Activated naive CD8-positive, alpha-beta T cell treated with anti-CD3 and anti-CD28 coated beads, Interleukin-2, amount 50 U/mL, for 24 hours (primary cell): Measurements from ENCODE around the gene KPNA3.
"Not testable (repeated sequence)": the region's sequence is repeated elsewhere in the genome, so short reads cannot be mapped to it uniquely, and the experiment has no call there.

Experiments used
- ATAC-seq: fragments of 150-1000 bp; cut with Tn5 transposase; one replicate; pipeline ENCODE4 v1.10.0; 2021
- DNase-seq: peaks from one replicate; pipeline ENCODE4 v3.0.0; 2021
- H3K27ac Mint-ChIP-seq: one replicate; pipeline ENCODE4 v1.8.0; 2021; ENCODE audit warnings: mild to moderate bottlenecking, mixed read lengths
- H3K27me3 Mint-ChIP-seq: one replicate; pipeline ENCODE4 v1.8.0; 2021; ENCODE audit warnings: mixed read lengths
- H3K36me3 Mint-ChIP-seq: one replicate; pipeline ENCODE4 v1.8.0; 2021; ENCODE audit warnings: low read depth, mixed read lengths
- H3K4me1 Mint-ChIP-seq: one replicate; pipeline ENCODE4 v1.8.0; 2021; ENCODE audit warnings: mixed read lengths
- H3K4me3 Mint-ChIP-seq: one replicate; pipeline ENCODE4 v1.8.0; 2021; ENCODE audit warnings: mild to moderate bottlenecking, moderate library complexity, mixed read lengths
- H3K9me3 Mint-ChIP-seq: one replicate; pipeline ENCODE4 v1.8.0; 2021; ENCODE audit warnings: mixed read lengths

The KPNA3 gene

DNA sequence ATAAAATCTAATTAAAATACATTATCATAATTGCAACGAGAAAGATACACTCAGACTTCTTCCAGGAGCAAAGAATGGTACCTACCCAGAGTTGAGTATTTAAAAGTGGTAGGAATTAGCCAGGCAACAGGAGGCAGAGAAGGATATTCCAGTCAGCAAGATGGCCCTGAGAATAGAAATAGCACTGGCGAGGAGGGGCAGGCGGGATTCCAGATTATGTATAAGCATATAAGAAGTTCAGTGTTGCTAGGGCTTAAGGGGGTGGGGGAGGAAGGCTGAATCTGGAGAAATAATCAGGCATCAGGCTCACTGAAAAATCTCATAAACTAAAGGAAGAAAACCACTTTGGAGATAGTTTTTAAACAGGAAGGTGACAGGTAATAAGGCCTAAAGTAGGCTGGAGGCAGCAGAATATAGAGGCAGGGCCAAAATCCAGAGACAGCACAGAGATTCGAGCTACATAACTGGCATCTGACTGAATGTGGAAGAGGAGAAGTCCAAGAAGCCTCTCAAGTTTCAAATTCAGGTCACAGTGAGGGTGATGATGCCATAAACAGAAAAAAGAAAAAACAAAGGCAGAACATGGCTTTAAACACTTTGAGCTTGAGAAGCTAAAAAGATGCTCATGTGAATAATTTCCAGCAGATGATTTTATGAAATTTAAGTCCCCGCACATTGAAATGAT lies 7.5 kb downstream of the KPNA3 start:
- no peak for ATAC-seq
- H3K36me3 Mint-ChIP-seq = peaks cover 18% of the 10 kb centered on the region
- H3K9me3 Mint-ChIP-seq = no peaks in the 10 kb centered on the region
- no peaks in the 10 kb centered on the region for H3K27me3 Mint-ChIP-seq
- H3K27ac Mint-ChIP-seq = no peak overlapping the region
- H3K4me1 Mint-ChIP-seq = peaks cover 41% of the 10 kb centered on the region
- DNase-seq = no peak
- no peak overlapping the region for H3K4me3 Mint-ChIP-seq

DNA sequence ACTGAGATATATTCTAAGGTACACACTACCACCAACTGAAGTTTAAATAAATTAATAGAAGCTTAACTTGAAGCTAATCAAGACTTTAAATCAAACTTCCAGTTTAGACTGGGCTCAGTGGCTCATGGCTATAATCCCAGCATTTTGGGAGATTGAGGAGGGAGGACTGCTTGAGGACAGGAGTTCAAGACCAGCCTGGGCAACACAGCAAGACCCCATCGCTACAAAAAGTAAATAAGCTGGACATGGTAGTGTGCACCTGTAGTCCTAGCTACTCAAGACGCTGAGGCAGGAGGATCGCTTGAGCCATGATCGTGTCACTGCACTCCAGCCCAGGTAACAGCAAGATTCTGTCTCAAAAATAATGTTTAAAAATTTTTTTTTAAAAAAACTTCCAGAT lies 8.6 kb downstream of the KPNA3 start:
- H3K4me3 Mint-ChIP-seq = no peak overlapping the region
- H3K27me3 Mint-ChIP-seq = no peaks in the 10 kb centered on the region
- peaks cover 38% of the 10 kb centered on the region for H3K4me1 Mint-ChIP-seq

DNA sequence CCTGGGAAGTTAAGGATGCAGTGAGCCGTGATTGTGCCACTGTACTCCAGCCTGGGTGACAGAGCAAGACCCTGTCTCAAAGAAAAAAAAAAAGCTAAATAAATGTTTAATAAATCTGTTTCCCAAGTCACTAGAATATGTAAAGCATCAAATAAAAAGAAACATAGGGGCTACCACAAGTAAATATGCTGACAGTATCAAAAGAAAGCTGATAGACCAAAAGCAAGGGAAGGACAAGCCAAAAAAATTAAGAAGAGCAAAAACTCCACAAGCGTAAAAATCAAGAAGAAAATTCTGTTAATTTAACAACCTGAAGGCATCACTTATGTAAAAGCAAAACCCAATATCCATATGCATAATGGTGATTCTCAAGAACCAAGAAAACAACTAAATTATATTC lies 9.7 kb downstream of the KPNA3 start:
- peaks cover 8% of the 10 kb centered on the region for H3K36me3 Mint-ChIP-seq
- H3K4me1 Mint-ChIP-seq = peaks cover 45% of the 10 kb centered on the region
- no peaks in the 10 kb centered on the region for H3K27me3 Mint-ChIP-seq
- no peak overlapping the region for H3K4me3 Mint-ChIP-seq
- H3K27ac Mint-ChIP-seq = no peak overlapping the region
- no peaks in the 10 kb centered on the region for H3K9me3 Mint-ChIP-seq
- no peak for ATAC-seq
- no peak for DNase-seq

More for the DNA sequence above, 8.6 kb downstream of the KPNA3 start:
- ATAC-seq = no peak
- Mint-ChIP-seq H3K27ac (no peak overlapping the region), H3K36me3 (peaks cover 9% of the 10 kb centered on the region), H3K9me3 (no peaks in the 10 kb centered on the region)
- DNase-seq = no peak

DNA sequence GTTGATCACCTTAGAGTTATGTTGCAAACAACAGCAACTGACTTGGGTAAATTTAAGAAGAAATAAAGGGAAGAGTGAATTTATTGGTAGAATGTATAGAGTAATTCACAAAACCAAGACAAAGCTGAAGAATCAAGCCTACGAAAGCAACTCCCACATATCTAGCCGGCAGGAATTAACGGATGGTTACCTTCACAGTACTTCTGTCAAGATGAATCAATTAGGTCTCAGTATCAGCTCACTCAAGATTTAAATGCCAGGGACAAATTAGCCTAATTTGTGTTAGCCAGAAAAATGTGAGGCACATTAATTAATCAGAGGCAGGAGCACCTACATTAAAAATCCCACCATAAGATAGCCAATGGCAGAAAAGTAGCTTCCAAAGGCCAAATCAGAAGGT lies 10.7 kb downstream of the KPNA3 start:
- Mint-ChIP-seq H3K36me3 (peaks cover 7% of the 10 kb centered on the region), H3K9me3 (no peaks in the 10 kb centered on the region), H3K4me1 (peaks cover 48% of the 10 kb centered on the region), H3K27me3 (no peaks in the 10 kb centered on the region), H3K27ac (no peak overlapping the region), H3K4me3 (no peak overlapping the region)
- ATAC-seq = no peak
- no peak for DNase-seq

DNA sequence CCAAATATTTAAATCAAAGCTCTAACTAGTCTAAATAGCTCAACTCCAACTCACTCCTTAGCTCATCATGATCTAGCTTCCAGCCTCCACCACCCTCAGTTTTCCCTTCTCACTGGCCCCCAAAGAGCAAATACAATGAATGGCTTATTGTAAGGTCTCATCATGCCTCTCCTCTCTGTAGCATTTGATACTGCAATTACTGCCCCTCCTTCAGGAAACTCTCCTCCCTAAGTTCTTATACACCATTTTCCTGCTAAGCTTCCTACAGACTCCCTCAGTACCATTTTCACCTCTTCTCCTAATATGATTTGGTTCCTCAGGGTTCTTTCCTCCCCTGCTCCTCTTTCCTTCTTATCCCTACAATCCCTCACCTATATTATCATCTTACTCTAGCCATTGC lies 12.8 kb downstream of the KPNA3 start:
- Mint-ChIP-seq H3K36me3 (peaks cover 4% of the 10 kb centered on the region), H3K27me3 (no peaks in the 10 kb centered on the region), H3K4me3 (no peak overlapping the region), H3K9me3 (no peaks in the 10 kb centered on the region), H3K27ac (no peak overlapping the region), H3K4me1 (peaks cover 47% of the 10 kb centered on the region)
- DNase-seq = no peak
- no peak for ATAC-seq

DNA sequence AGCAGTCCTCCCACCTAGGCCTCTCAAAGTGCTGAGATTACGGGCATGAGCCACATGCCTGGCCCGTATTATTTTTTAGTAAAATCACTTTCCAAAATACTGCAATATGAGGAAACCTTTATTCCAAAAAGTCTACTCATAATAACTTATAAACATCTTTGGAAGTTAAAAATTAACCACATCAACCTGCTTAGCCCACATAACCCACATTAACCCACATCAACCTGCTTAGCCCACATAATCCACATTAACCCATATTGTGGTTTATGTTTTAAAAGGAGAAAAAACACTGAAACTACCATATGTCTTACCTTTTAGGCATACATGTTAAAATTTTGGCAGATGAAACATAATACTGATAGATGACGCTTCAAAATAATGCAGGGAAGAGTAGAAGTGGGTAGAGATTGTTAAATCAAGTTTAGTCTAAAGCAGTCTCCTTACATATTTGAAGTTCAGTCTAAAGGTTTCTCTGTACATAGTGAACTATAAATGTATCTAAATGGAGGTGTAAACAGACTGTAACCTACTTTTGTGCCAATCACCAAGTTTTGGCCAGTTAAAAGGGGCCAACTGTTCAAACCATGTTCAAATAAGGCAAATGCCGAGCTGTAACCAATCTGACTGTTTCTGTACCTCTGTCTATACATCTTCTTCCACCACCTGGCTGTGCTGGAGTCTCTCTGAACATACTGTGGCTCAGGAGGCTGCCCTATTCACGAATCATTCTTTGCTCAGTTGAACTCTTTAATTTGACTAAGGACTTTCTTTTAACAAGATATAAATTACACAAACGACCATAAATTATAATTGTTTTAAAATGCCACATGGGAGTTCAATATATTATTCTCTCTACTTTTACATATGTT lies 14.5 kb downstream of the KPNA3 start:
- H3K9me3 Mint-ChIP-seq = no peaks in the 10 kb centered on the region
- peak overlapping the region; percentile 18 for H3K4me3 Mint-ChIP-seq
- peak overlapping the region; percentile 83 for H3K27ac Mint-ChIP-seq
- peaks cover 42% of the 10 kb centered on the region for H3K4me1 Mint-ChIP-seq
- no peak for DNase-seq
- H3K27me3 Mint-ChIP-seq = no peaks in the 10 kb centered on the region
- peaks cover 4% of the 10 kb centered on the region for H3K36me3 Mint-ChIP-seq
- no peak for ATAC-seq

DNA sequence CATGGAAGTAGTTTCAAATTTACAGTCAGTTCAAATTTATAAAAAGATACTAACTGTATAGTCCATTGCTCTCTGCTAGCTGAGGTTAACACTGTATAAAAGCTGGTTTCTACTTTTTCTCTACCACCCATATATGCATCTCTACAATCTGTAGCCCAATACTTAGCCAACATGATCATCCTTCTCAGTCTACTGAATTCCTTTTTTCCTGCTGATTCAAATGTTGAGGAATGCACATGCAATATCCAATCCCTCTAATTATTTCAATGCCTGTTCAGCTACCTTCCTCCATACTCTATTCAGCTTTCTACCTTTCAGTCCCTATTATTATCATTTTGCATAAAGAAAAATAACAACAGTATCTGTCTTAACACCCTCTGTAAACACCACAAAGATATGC lies 15.6 kb downstream of the KPNA3 start:
- Mint-ChIP-seq H3K9me3 (no peaks in the 10 kb centered on the region), H3K4me1 (peaks cover 36% of the 10 kb centered on the region), H3K27me3 (no peaks in the 10 kb centered on the region), H3K4me3 (no peak overlapping the region), H3K27ac (no peak overlapping the region), H3K36me3 (peaks cover 8% of the 10 kb centered on the region)
- DNase-seq = no peak
- ATAC-seq = no peak

DNA sequence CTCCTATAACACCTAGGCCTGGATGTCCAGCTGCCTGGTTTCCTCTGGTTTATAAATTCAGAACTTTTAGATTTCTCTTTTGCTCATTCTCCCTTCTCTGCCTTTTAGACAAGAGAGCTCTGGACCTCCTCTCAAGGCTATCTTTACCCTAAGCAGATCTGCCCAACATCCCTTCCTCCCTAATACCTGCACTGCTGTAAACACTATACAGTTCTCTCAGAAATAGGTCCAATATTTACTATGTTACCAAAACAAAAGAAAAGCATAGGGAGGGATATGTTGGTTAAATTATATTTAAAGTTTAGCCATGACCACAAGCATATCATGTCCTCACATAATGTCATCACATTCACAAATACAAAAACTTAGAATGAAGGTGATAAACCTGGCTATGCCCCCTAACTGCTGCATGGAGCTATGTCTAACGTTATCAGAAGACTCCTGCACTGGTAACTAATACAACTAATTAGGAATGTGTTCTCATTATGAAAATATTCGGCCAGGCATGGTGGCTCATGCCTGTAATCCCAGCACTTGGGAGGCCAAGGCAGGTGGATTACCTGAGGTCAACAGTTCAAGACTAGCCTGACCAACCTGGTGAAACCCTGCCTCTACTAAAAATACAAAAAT lies 18.0 kb downstream of the KPNA3 start:
- ATAC-seq (no peak), DNase-seq (no peak)
- no peaks in the 10 kb centered on the region for H3K27me3 Mint-ChIP-seq
- no peak overlapping the region for H3K27ac Mint-ChIP-seq
- no peaks in the 10 kb centered on the region for H3K9me3 Mint-ChIP-seq
- no peak overlapping the region for H3K4me3 Mint-ChIP-seq
- H3K4me1 Mint-ChIP-seq = peaks cover 49% of the 10 kb centered on the region
- H3K36me3 Mint-ChIP-seq = peaks cover 9% of the 10 kb centered on the region

DNA sequence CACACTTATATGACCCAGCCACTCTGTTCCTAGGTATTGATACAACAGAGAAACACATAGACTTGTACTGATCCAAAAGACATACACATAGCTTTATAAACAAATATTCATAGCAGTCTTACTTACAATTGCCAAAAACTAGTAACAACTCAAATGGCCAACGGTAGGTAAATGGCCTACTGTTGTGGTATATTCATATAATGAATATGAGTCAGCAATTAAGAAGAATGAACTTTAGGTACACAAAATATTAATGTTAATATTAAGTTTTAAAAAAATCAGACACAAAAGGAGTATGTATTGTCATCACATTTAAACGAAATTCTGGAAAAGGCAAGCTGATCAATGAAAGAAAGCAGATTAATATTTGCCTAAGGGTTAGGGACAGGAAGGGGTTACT lies 19.7 kb downstream of the KPNA3 start:
- peaks cover 8% of the 10 kb centered on the region for H3K36me3 Mint-ChIP-seq

DNA sequence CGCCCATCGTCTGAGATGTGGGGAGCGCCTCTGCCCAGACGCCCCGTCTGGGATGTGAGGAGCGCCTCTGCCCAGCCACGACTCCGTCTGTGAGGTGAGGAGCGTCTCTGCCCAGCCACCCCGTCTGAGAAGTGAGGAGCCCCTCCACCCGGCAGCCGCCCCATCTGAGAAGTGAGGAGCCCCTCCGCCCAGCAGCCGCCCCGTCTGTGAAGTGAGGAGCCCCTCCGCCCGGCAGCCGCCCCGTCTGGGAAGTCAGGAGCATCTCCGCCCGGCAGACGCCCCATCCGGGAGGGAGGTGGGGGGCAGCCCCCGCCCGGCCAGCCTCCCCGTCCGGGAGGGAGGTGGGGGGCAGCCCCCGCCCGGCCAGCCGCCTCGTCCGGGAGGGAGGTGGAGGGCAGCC lies 30.7 kb downstream of the KPNA3 start:
- H3K36me3 Mint-ChIP-seq = peaks cover 37% of the 10 kb centered on the region
- not testable (repeated sequence) for H3K27ac Mint-ChIP-seq, H3K9me3 Mint-ChIP-seq, H3K27me3 Mint-ChIP-seq, DNase-seq, H3K4me3 Mint-ChIP-seq, ATAC-seq
- peaks cover 39% of the 10 kb centered on the region for H3K4me1 Mint-ChIP-seq

More for the DNA sequence above, 19.7 kb downstream of the KPNA3 start:
- H3K4me3 Mint-ChIP-seq = no peak overlapping the region
- no peaks in the 10 kb centered on the region for H3K9me3 Mint-ChIP-seq
- DNase-seq (no peak), ATAC-seq (no peak)
- H3K27me3 Mint-ChIP-seq = no peaks in the 10 kb centered on the region
- H3K4me1 Mint-ChIP-seq = peaks cover 45% of the 10 kb centered on the region
- H3K27ac Mint-ChIP-seq = no peak overlapping the region

DNA sequence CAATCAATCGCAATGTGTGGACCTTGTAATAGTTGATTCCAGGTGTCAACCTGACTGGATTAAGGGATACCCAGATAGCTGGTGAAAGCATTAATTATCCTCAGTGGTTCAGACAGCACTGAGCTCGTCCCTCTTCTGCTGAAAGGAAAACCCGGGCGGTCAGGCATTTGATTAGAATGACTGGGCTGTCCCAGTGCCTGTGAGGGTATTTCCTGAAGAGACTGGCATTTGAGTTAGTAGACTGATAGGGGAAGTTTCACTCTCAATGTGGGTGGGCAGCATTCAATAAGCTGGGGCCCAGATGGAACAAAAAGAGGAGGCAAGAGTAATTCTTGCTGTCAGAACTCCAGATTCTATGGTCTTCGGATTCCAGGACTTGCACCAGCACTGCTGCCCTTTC lies 31.9 kb downstream of the KPNA3 start:
- Mint-ChIP-seq H3K27ac (peak overlapping the region; percentile 20), H3K4me3 (no peak overlapping the region), H3K9me3 (no peaks in the 10 kb centered on the region), H3K27me3 (no peaks in the 10 kb centered on the region), H3K36me3 (peaks cover 42% of the 10 kb centered on the region), H3K4me1 (peaks cover 39% of the 10 kb centered on the region)
- DNase-seq (peak; percentile 22), ATAC-seq (peak; percentile 84)

DNA sequence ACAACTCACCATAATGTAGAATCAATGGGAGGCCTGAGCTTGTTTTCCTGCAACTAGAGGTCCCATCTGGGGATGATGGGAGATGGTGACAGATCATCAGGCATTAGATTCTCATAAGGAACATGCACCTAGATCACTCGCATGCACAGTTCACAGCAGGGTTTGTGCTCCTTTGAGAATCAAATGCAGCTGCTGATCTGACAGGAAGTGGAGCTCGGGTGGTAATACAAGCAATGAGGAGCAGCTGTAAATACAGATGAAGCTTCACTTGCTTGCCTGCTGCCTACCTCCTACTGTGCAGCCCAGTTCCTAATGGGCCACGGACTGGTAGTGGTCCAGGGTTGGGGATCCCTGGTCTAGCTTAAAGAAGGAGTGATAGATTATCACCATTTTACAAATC lies 33.0 kb downstream of the KPNA3 start:
- Mint-ChIP-seq H3K4me1 (peaks cover 41% of the 10 kb centered on the region), H3K27me3 (no peaks in the 10 kb centered on the region), H3K36me3 (peaks cover 38% of the 10 kb centered on the region), H3K27ac (peak overlapping the region; percentile 20), H3K4me3 (no peak overlapping the region), H3K9me3 (no peaks in the 10 kb centered on the region)
- no peak for ATAC-seq
- DNase-seq = no peak

DNA sequence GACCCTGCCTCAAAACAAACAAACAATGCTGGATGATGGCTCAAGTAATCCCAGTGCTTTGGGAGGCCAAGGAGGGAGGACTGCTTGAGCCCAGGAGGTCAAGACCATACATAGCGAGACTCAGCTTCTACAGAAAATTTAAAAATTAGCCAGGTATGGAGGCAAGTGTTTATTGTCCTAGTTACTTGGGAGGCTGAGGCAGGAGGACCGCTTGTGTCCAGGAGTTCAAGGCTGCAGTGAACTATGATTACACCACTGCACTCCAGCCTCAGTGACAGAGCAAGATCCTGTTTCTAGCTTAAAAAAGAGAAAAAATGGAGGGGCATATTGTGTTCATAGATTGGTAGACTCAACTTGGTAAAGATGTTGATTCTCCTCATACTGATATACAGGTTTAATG lies 36.2 kb downstream of the KPNA3 start:
- Mint-ChIP-seq H3K27me3 (no peaks in the 10 kb centered on the region), H3K27ac (no peak overlapping the region), H3K4me3 (no peak overlapping the region), H3K36me3 (peaks cover 32% of the 10 kb centered on the region), H3K4me1 (peaks cover 57% of the 10 kb centered on the region), H3K9me3 (no peaks in the 10 kb centered on the region)
- DNase-seq = no peak
- ATAC-seq = no peak

DNA sequence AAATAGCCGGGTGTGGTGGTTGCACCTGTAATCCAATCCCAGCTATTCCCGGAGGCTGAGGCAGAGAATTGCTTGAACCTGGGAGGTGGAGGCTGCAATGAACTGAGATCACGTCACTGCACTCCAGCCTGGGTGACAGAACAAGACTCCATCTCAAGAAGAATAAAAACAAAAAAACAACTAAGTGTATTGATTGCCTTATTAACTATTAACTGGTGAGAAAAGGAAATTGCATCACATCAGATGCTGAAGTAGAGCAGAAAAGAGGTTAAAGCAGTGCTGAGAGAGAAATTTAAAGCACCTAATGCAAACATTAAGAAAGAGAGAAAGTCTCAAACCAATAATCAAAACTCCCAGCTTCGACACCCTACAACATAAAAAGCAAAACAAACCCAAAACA lies 38.3 kb downstream of the KPNA3 start:
- Mint-ChIP-seq H3K4me3 (no peak overlapping the region), H3K9me3 (no peaks in the 10 kb centered on the region), H3K27ac (peak overlapping the region; percentile 9), H3K36me3 (peaks cover 24% of the 10 kb centered on the region), H3K4me1 (peaks cover 42% of the 10 kb centered on the region), H3K27me3 (no peaks in the 10 kb centered on the region)
- ATAC-seq (no peak), DNase-seq (no peak)

DNA sequence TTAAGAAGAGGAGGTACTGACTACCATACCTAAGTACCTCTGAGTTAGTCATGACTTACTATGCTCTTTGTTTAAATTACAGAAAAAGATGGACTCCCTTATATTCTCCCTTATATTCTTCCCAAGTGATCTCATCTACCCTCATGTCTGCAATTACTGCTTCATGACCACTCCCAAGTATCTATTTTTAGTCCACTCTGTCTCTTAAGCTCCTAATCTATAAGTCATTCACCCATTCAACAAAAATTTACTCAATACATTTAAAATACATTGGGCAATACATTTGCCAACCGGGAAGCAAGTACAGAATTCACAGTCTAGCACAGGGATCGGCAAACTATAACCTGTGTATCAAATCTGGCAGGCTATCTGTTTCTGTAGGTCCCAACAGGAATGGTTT lies 42.6 kb downstream of the KPNA3 start:
- H3K27me3 Mint-ChIP-seq = no peaks in the 10 kb centered on the region
- H3K4me3 Mint-ChIP-seq = no peak overlapping the region
- no peak for DNase-seq
- no peak for ATAC-seq
- H3K36me3 Mint-ChIP-seq = peaks cover 15% of the 10 kb centered on the region
- H3K27ac Mint-ChIP-seq = no peak overlapping the region
- H3K9me3 Mint-ChIP-seq = no peaks in the 10 kb centered on the region
- peaks cover 27% of the 10 kb centered on the region for H3K4me1 Mint-ChIP-seq
